ENCODE results near the gene HNRNPDL. TPM values are rescaled to one million over a fixed set of nuclear protein-coding genes. Genes with fewer than 3 reads are reported as not detected.

Gene HNRNPDL
- total RNA-seq, 1 donor from 2014 or later, result 140 TPM

DNA sequence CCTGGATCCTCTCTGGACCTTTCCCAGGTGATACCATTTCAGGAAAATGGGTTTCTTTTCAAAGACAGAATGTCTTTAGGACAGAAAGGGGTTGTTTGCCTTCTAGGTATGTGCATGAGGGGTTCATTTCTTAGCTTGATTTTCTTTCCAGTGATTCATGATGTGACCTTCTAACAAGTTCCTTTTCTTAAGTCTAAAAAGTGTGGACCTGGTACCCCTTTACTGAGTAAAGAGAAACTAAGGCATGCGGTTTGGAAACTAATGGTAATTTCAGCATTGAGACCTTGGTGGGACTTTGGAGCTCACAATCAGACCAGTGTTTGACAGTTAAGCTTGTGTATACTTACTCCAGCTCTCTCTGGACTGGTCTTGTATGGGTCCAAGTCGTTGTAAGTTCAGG lies 8.8 kb upstream of the HNRNPDL start:
- Histone ChIP-seq H3K27ac (no peak overlapping the region), H3K27me3 (ENCODE audit: low read depth) (no peaks in the 10 kb centered on the region), H3K36me3 (no peaks in the 10 kb centered on the region), H3K9me3 (no peaks in the 10 kb centered on the region), H3K4me1 (peaks cover 7% of the 10 kb centered on the region), H3K4me3 (no peak overlapping the region)
- ATAC-seq (no peak), DNase-seq (no peak)
- intact Hi-C loops (cut with DNase I), result no loop called here
- TF ChIP-seq, protein P1, sequence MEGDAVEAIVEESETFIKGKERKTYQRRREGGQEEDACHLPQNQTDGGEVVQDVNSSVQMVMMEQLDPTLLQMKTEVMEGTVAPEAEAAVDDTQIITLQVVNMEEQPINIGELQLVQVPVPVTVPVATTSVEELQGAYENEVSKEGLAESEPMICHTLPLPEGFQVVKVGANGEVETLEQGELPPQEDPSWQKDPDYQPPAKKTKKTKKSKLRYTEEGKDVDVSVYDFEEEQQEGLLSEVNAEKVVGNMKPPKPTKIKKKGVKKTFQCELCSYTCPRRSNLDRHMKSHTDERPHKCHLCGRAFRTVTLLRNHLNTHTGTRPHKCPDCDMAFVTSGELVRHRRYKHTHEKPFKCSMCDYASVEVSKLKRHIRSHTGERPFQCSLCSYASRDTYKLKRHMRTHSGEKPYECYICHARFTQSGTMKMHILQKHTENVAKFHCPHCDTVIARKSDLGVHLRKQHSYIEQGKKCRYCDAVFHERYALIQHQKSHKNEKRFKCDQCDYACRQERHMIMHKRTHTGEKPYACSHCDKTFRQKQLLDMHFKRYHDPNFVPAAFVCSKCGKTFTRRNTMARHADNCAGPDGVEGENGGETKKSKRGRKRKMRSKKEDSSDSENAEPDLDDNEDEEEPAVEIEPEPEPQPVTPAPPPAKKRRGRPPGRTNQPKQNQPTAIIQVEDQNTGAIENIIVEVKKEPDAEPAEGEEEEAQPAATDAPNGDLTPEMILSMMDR (IDR thresholded peaks at IDR 0.05), result no peak

DNA sequence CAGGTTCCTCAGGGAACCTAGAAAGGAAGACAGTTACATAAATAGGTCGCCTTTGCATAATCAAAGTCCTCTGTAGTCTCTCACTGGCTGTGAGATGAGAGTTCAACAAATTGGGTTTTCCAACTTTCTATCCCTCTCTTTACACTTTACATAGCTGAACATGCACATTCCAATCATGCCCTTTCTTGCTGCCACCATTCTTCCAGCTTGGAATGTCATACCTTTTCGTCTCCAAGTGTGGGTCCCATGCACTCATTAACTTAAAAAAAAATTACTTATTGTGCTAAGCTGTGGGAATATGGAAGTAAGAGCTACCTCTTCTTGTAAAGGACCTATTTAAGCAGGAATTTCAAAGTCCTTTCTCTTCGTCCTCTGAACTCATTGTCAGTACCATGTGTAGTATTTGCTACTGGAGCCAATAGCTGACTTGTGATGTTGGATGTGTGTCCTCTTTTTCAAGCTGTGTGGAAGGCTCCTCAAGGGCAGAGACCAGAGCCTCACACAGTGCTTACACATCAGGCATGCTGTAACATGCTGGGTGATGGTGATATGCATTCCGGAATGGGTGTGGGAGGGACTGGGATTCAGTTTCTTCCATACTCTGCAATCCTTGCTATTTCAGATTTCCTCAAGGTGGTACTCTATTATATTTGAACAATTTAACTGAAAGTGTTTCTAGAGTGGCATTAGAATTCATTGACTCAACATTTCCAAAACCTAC lies 7.2 kb upstream of the HNRNPDL start:
- DNase-seq (no peak), ATAC-seq (peak; percentile 42 to 51)
- intact Hi-C loops (cut with DNase I), result no loop called here
- H3K27me3 ChIP-seq (ENCODE audit: low read depth), result no peaks in the 10 kb centered on the region
- TF ChIP-seq, protein P1 (IDR thresholded peaks at IDR 0.05), result no peak
- peaks cover 7% of the 10 kb centered on the region for H3K4me1 ChIP-seq
- H3K4me3 ChIP-seq, result no peak overlapping the region
- H3K27ac ChIP-seq, result no peak overlapping the region
- no peaks in the 10 kb centered on the region for H3K9me3 ChIP-seq
- no peaks in the 10 kb centered on the region for H3K36me3 ChIP-seq

DNA sequence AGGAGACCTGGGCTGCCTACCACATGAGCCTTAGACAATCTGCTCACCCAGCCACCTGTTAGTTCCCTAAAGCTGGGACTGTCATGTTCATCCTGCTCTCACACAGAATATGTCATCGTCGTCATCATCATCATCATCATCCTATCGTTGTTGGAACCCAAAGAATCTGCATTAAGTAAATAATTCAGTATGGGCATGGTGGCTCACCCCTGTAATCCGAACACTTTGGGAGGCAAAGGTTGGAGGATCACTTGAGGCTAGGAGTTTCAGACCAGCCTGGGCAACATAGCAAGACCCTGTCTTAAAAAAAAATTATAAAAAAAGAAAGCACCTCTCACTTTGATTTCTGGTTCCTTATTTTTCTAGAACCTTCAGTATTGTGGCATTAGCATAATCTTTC lies 6.5 kb upstream of the HNRNPDL start:
- TF ChIP-seq, protein P1 (IDR thresholded peaks at IDR 0.05), result no peak
- H3K4me3 ChIP-seq, result no peak overlapping the region
- no peak overlapping the region for H3K27ac ChIP-seq
- intact Hi-C loops (cut with DNase I), result no loop called here
- no peaks in the 10 kb centered on the region for H3K27me3 ChIP-seq (ENCODE audit: low read depth)
- H3K36me3 ChIP-seq, result no peaks in the 10 kb centered on the region
- H3K4me1 ChIP-seq, result peaks cover 12% of the 10 kb centered on the region
- DNase-seq, result no peak
- no peaks in the 10 kb centered on the region for H3K9me3 ChIP-seq
- ATAC-seq, result no peak

DNA sequence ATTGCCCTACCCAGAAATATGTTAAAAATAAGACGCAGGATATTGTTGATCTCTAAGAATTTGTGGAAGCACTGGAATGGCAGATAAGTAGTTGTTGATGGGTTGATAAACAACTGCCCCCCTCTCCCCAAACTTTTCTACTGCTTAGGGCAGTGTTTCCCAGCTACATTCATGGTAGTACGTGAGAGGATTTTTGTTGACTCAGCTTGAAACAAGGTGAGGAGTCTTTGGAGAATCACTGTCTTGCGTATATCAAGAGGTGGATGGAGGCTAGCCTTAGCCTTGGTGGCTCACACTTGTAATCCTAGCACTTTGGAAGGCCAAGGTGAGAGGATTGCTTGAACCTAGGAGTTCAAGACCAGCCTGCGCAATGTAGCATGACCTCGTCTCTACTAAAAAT lies 5.9 kb upstream of the HNRNPDL start:
- H3K27me3 ChIP-seq (ENCODE audit: low read depth), result no peaks in the 10 kb centered on the region
- H3K27ac ChIP-seq, result no peak overlapping the region
- H3K4me1 ChIP-seq, result peaks cover 19% of the 10 kb centered on the region
- H3K36me3 ChIP-seq, result no peaks in the 10 kb centered on the region
- DNase-seq (no peak), ATAC-seq (no peak)
- no peaks in the 10 kb centered on the region for H3K9me3 ChIP-seq
- intact Hi-C loops (cut with DNase I), result no loop called here
- TF ChIP-seq, protein P1 (IDR thresholded peaks at IDR 0.05), result no peak
- no peak overlapping the region for H3K4me3 ChIP-seq

DNA sequence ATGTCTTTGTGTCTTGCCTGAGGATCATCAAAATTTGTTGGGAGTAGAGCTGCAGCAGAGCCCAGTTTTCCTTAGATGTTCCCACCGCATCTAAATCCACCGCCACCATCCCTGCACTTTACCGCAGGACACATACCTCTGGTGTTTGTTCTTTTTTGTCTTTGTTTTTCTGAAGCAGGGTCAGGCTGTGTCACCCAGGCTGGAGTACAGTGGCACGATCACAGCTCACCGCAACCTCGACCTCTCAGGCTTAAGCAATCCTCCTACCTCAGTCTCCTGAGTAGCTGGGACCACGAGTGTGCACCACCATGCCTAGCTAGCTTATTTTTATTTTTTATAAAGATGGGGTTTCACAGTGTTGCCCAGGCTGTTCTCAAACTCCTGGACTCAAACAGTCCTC lies 4.7 kb upstream of the HNRNPDL start:
- intact Hi-C loops (cut with DNase I), result no loop called here
- no peak overlapping the region for H3K4me3 ChIP-seq
- ATAC-seq (no peak), DNase-seq (no peak)
- peaks cover 20% of the 10 kb centered on the region for H3K4me1 ChIP-seq
- no peaks in the 10 kb centered on the region for H3K9me3 ChIP-seq
- no peaks in the 10 kb centered on the region for H3K27me3 ChIP-seq (ENCODE audit: low read depth)
- H3K27ac ChIP-seq, result no peak overlapping the region
- no peaks in the 10 kb centered on the region for H3K36me3 ChIP-seq
- TF ChIP-seq, protein P1 (IDR thresholded peaks at IDR 0.05), result no peak

Measured in lower lobe of right lung (tissue), 2 donors.